HFF-Myc (cell line): ENCODE data around the gene ZNF483.
"Not testable (repeated sequence)": the region's sequence is repeated elsewhere in the genome, so short reads cannot be mapped to it uniquely, and the experiment has no call there.

ENCODE experiments used
- DNase-seq: peaks from one replicate; pipeline ENCODE4 v3.0.0-alpha.2; 2011; ENCODE audit warnings: low read depth; ENCODE audit errors: extremely low read depth
- H3K4me3 ChIP-seq: replicated peaks from 2 replicates; pipeline ENCODE4 v1.5.1; 2011; ENCODE audit warnings: low read depth, mild to moderate bottlenecking, control low read depth, low read length
- TF ChIP-seq, protein P1 (sequence below): IDR thresholded peaks from 2 replicates; pipeline ENCODE4 v1.5.1; 2012; ENCODE audit warnings: mild to moderate bottlenecking, low read depth, low read length, control low read depth; ENCODE audit errors: missing control alignments

Gene ZNF483

DNA sequence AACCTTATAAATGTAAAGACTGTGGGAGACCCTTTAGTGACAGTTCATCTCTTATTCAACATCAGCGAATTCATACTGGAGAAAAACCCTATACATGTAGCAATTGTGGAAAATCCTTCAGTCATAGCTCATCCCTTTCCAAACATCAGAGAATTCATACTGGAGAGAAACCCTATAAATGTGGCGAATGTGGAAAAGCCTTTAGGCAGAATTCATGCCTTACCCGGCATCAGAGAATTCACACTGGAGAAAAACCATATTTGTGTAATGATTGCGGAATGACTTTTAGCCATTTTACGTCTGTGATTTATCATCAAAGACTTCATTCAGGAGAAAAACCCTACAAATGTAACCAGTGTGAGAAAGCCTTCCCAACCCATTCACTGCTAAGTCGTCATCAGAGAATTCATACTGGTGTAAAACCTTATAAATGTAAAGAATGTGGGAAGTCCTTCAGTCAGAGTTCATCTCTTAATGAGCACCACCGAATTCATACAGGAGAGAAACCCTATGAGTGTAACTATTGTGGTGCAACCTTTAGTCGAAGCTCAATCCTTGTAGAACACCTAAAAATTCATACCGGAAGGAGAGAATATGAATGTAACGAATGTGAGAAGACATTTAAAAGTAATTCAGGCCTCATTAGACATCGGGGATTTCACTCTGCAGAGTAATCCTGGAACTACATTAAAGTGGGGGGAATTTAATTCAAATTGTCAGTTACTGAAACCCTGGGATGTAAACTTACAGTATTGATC, 17.7 kb downstream of the ZNF483 start:
- no peak overlapping the region for H3K4me3 ChIP-seq
- TF ChIP-seq, protein P1, sequence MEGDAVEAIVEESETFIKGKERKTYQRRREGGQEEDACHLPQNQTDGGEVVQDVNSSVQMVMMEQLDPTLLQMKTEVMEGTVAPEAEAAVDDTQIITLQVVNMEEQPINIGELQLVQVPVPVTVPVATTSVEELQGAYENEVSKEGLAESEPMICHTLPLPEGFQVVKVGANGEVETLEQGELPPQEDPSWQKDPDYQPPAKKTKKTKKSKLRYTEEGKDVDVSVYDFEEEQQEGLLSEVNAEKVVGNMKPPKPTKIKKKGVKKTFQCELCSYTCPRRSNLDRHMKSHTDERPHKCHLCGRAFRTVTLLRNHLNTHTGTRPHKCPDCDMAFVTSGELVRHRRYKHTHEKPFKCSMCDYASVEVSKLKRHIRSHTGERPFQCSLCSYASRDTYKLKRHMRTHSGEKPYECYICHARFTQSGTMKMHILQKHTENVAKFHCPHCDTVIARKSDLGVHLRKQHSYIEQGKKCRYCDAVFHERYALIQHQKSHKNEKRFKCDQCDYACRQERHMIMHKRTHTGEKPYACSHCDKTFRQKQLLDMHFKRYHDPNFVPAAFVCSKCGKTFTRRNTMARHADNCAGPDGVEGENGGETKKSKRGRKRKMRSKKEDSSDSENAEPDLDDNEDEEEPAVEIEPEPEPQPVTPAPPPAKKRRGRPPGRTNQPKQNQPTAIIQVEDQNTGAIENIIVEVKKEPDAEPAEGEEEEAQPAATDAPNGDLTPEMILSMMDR: no peak
- DNase-seq: no peak

DNA sequence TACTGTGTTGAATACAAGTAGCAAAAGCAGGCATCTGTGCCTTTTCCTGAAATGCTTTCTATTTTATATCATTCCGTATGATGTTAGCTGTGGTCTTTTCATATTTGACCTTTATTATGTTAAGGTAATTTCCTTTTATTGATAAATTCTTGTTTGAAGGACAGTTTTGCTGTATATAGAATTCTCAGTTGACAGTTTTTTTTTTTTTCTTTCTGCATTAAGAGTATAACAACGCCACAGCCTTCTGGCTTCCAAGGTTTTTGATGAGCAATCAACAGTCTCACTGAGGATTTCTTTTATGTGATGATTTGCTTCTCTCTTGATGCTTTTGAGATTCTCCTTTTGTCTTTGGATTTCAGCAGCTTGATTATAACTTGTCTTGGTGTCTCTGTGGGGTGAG, 23.6 kb downstream of the ZNF483 start:
- H3K4me3 ChIP-seq: no peak overlapping the region
- DNase-seq: no peak
- TF ChIP-seq, protein P1: no peak

DNA sequence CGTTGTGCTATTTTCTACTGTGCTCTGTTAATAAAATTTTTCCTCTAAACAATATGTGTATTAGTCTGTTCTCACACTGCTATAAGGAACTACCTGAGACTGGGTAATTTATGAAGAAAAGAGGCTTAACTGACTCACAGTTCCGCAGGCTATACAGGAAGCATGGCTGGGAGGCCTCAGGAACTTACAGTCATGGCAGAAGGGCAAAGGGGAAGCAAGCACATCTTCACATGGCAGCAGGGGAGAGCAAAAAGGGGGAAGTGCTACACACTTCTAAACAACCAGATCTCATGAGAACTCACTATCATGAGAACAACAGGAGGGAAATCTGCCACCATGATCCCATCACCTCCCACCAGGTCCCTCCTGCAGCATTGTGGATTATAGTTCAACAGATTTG, 30.4 kb downstream of the ZNF483 start:
- DNase-seq: not testable (repeated sequence)

DNA sequence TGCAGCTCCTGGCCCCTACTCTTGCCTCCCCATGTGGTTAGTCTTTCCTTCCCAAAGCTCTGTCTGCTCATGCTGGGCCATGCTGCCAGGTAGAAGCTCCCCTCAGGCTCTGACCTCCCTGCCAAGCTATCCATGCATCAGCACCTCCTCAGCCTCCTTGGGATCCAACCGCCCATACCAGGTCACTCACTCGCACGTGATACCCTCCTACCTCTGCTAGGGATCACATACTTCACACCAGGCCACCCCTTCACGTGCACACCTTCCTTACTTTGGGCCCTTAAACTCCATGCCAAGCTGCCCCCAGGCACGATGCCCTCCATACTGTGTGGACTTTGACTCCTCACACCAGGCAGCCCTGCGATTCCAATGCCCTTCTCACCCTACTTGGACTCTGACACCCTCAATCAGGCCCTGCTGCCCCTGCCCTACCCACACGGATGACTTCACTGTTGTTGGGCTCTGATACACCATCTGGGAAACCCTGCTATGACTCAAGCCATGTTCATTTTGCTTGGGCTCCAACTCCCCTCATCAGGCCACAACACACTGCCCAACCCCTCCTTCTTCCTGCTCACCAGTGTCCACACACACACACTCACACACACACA, 34.1 kb downstream of the ZNF483 start:
- TF ChIP-seq, protein P1: no peak
- peak; percentile 16 for DNase-seq
- no peak overlapping the region for H3K4me3 ChIP-seq

More for the DNA sequence above, 30.4 kb downstream of the ZNF483 start:
- not testable (repeated sequence) for H3K4me3 ChIP-seq

DNA sequence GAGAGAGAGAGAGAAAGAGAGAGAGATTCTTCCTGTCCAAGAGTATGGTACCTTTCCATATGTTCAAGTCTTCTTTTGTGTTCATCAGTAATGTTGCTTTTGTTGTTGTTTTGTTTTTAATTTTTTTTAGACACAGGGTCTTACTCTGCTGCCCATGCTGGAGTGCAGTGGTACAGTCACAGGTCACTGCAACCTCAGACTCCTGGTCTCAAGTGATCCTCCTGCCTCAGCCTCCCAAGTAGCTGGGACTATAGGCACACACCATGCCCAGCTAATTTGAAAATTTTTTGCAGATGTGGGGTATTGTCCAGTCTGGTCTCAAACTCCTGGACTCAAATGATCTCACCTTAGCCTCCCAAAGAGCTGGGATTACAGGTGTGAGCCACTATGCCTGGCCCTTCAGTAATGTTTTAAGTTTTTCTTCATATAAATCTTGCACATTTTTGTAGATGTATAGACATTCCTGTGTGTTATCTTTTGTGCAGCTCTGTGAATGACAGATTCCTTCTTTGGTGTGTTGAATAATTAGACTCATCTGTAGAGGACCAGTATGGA, 36.3 kb downstream of the ZNF483 start:
- TF ChIP-seq, protein P1: no peak
- H3K4me3 ChIP-seq: no peak overlapping the region
- DNase-seq: no peak

DNA sequence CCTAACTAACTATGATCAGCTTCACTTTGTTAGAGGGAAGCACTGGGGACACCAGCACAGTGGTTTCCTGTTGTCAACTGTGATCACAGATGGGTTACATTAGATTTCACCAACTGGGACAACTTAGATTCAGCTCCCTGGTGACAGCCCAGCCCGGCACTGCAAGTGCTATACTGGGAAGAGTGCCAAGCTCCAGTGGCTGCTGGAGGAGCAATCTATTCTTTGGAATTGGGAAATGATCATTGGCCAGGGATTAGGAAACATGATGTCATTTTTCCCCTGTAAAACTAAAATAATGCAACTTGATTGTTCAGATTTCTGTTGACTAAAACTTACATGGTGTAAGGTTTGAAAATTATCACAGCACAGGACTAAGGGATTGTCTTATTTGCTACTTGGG, 41.3 kb downstream of the ZNF483 start:
- TF ChIP-seq, protein P1: no peak
- no peak for DNase-seq
- no peak overlapping the region for H3K4me3 ChIP-seq

DNA sequence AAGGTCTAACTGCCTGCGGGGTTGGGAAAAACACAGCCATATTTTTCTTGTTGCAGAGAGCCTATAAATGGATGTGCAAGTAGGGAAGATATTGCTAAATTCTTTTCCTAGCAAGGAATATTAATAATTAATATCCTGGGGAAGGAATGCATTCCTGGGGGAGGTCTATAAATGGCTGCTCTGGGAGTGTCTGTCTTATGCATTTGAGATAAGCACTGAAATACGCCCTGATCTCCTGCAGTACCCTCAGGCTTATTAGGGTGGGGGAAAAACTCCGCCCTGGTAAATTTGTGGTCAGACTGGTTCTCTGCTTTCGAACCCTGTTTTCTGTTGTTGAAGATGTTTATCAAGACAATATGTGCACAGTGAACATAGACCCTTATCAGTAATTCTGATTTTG, 43.1 kb downstream of the ZNF483 start:
- not testable (repeated sequence) for H3K4me3 ChIP-seq, DNase-seq
